HT1080 (cell line): ENCODE results near the gene SLC26A8. TPM values are rescaled to one million over a fixed set of nuclear protein-coding genes. Genes with fewer than 3 reads are reported as not detected.
"Not testable (repeated sequence)": the region's sequence is repeated elsewhere in the genome, so short reads cannot be mapped to it uniquely, and the experiment has no call there.

Experiments
- DNase-seq: peaks from one replicate; pipeline ENCODE4 v3.0.0-alpha.2; 2015; ENCODE audit warnings: low read depth
- total RNA-seq: library from RNA; depleted of rRNA; stranded (reverse); fragments of >200 nt; shearing (Covaris generic); gene quantifications from 2 replicates; pipeline ENCODE4 v1.2.3, GENCODE V29; 2014

The SLC26A8 gene
- total RNA-seq, 1 experiment from 2014 or later, result 0.26 TPM

DNA sequence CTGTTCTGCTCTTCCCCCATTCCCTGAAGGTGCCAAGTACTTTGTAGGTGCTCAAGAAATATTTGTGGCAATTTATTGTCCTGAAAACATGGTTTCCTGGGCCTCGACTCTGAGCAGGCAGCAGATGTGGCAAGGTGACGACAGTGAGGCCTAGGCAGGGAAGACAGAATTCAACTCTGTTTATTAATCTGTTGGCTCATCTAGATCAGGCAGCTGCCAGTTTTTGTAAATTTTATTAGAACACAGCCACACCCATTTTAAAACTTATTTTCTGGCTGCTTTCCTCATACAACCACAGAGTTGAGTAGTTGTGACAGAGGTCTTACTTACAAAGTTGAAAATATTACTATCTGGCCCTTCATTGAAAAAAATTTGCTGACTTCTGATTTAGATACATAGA, 27.7 kb upstream of the SLC26A8 start:
- no peak for DNase-seq

GRCh38 chr6:36050947-36051710, 26.7 kb upstream of the SLC26A8 start:
- no peak for DNase-seq

- DNase-seq, result no peak
Measured at GRCh38 chr6:36050305-36050704, 25.9 kb upstream of the SLC26A8 start.

DNA sequence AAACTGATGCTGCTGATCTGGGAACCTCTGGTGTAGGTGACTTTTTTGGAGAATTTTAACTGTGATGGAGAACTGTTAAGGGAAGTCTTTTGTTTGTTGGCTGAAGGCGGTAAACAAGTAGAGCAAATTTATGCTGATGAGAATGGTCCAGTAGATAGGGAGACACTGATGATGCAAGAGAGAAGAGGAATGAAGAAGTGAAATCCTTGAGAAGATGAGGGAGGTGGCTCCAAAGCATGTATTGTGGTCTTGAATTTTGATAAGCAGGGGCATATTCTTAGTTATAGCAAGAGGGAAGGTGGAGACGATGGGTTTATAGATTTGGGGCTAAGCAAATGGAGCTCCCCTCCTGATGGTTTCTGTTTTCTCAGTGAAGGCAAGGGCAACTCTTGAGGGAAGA, 25.1 kb upstream of the SLC26A8 start:
- no peak for DNase-seq

DNA sequence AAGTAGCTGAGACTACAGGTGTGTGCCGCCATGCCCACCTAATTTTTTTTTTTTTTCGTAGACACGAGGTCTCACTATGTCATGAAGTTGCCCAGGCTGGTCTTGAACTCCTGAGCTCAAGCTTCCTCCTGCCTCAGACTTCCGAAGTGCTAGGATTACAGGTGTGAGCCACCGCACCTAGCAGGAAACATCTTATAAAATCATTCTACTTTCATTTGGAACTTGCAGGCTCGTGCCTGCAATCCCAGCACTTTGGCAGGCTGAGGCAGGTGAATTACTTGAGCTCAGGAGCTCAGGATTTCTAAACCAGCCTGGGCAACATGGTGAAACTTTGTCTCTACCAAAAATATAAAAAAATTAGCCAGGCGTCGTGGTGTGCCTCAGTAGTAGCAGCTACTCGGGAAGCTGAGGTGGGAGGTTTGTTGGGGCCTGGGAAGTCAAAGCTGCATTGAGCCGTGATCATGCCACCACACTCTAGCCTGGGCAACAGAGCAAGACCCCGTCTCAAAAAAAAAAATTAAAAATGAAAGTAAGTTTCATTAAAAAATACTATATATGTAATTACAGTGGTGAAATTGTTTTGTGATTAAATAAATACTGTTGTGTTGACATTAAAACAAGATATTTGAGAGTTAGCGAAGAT, 18.3 kb upstream of the SLC26A8 start:
- DNase-seq, result no peak

DNA sequence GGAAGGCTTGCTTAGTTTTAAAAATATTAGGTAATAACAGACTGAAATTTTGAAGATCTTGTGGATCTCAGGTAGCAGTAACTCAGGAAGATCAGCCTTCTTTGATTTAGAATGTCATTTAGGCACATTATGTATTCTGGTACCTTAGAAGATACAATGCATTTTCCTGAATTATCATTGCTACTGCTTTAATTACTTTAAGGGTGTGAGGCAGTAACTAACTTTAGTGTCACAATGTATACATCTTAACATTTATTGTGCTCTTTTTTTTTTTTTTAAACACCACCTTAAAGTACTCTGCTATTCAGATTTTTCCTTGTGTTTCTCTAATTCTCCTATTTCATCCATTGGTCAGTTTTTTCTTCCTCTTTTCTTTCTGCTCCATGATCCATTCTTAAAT, 16.5 kb upstream of the SLC26A8 start:
- DNase-seq, result no peak

DNA sequence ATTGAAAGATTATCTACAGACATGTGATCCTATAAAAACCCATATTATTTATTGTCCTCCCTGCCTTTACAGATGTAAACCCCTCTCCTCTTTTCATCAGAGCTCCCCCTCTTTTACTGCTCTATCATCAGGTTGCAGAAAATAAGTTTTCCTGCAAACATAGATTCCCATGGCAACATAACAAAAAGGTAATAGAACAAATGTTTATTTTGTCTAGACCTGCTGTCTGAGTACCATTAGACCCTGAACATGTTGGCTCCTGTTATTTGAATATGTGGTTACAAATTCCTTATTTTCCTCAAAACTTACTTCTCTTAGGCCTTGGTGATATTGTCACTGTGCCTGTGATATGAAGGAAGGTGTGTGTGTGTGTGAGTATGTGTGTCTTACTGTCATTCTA, 14.7 kb upstream of the SLC26A8 start:
- DNase-seq, result no peak

GRCh38 chr6:36038120-36038876, 13.9 kb upstream of the SLC26A8 start:
- DNase-seq, result no peak

- DNase-seq, result no peak
Measured at GRCh38 chr6:36035225-36035624, 10.8 kb upstream of the SLC26A8 start.

DNA sequence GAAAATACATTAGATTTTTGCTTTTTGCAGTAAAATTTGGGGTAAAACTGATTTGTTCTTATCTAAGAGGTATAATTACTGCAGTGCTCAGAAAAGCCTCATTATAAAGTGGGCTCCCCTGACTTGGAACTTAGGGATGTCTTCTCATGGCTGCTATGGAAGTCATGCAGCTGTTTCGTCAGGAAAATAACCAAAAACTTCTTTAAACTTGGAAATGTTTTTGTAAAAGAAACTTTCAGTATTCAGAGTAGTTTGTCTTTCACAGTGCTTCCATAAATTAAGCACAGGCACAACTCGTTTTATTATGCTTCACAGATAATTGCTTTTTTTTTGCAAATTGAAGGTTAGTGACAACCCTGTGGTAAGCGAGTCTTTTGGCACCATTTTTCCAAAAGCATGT, 10.0 kb upstream of the SLC26A8 start:
- DNase-seq, result no peak

GRCh38 chr6:36033935-36034334, 9.5 kb upstream of the SLC26A8 start:
- peak; percentile 2 for DNase-seq

GRCh38 chr6:36033144-36033543, 8.7 kb upstream of the SLC26A8 start:
- not testable (repeated sequence) for DNase-seq

- no peak for DNase-seq
Measured at GRCh38 chr6:36032261-36032660, 7.8 kb upstream of the SLC26A8 start.

- peak; percentile 20 for DNase-seq
Measured at GRCh38 chr6:36029464-36029863, 5.0 kb upstream of the SLC26A8 start.

- peak; percentile 77 for DNase-seq
Measured at GRCh38 chr6:36028877-36029324, 4.5 kb upstream of the SLC26A8 start.

DNA sequence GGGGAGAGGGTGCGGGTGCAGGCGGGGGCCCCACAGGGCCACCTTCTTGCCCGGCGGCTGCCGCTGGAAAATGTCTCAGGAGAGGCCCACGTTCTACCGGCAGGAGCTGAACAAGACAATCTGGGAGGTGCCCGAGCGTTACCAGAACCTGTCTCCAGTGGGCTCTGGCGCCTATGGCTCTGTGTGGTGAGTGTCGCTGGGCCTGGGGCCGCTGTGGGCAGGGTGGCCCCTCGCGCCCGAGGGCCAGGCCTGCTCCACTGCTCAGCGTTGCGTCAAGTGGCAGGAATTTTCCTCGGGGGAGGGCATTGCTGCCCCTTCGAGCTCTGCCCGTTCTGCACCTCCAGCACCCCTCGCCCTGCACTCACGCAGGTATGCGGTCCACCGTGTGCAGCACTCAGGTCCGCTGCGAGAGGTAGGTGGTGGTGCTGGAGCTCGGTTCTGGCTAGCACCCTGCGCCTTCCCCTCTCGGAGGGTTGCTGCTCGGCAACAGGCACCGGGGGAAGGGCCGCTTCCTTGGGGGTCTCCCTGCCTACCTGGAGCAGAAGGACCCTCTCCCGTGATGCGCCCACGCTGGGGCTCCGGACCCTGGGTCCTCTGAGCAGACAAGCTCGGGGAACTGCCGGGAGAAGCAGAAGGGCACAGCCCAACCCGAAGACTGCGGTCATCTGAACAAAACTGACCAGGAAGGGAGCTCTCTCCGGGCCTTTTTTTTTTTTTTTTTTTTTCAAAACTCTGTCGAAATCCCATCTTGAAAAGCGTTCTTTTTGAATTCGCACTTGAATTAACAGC, 3.8 kb upstream of the SLC26A8 start:
- DNase-seq, result peak; percentile 20

- peak; percentile 99 for DNase-seq
Measured at GRCh38 chr6:36027501-36028087, 3.2 kb upstream of the SLC26A8 start, which contains the start of gene MAPK14. MAPK14 (plus strand) TSS chr6:36027808; CDS start chr6:36028158, 350 bp downstream.

- no peak for DNase-seq
Measured at GRCh38 chr6:36025932-36026327, 1.5 kb upstream of the SLC26A8 start.

DNA sequence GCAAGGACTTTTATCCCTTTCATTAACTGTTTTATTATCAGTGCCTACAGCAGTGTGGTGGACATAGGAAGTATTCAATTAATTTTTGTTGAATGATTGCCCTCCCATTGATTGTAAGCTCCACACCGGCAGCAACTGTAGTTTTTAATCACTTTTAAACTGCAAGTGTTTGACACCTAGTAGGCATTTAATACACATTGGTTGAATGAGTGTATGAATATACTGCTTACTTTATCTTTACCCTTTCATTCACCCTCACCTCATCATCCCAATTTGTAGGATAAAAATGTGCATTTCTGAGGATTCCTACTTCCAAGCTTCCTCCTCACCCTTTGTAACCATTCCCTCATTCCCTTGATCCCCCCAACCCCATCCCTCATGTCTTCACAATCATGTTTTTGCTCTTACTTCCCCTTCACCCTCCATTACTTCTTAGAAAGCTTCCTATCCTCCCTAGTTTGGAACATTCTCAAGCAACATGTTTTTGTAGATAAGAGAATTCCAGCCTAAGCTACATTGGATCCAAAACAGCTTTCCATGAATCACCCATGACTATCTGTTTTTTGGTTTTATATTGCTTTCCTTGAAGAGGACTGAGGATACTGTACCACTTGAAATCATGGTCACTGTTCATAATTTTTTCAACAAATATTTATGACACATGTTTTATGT, 955 bp upstream of the SLC26A8 start:
- DNase-seq, result no peak

GRCh38 chr6:36020154-36020553, 4.3 kb downstream of the SLC26A8 start:
- DNase-seq, result no peak
